Tibial nerve (tissue), 4 donors: ENCODE results near the gene KCTD16. TPM values are rescaled to one million over a fixed set of nuclear protein-coding genes. Genes with fewer than 3 reads are reported as not detected.

ENCODE experiments used
- DNase-seq, 2 donors: peaks; one replicate each; pipeline ENCODE4 v3.0.0-alpha.2; 2019; ENCODE audit warnings: low spot score in 2 of 2
- H3K27ac ChIP-seq, 4 donors: fragments of 200-600 bp; sonication (generic) in 3 of 4; one replicate each; pipeline ENCODE4 v1.5.1; 2017 to 2019; ENCODE audit warnings: mild to moderate bottlenecking in 1 of 4
- H3K27me3 ChIP-seq, 2 donors: fragments of 200-600 bp; sonication (generic) in 1 of 2; one replicate each; pipeline versions ENCODE4 v1.5.1 to v1.6.0; 2017 to 2019
- H3K36me3 ChIP-seq, 3 donors: fragments of 200-600 bp; sonication (generic); one replicate each; pipeline ENCODE4 v1.5.1; 2018 to 2019
- H3K4me1 ChIP-seq, 4 donors: fragments of 200-600 bp; sonication (generic) in 3 of 4; one replicate each; pipeline ENCODE4 v1.5.1; 2017 to 2019
- H3K4me3 ChIP-seq, 4 donors: fragments of 200-600 bp; sonication (generic) in 3 of 4; one replicate each; pipeline ENCODE4 v1.5.1; 2017 to 2019; ENCODE audit warnings: mild to moderate bottlenecking in 1 of 4, moderate library complexity in 1 of 4
- H3K9me3 ChIP-seq, 4 donors: fragments of 200-600 bp; sonication (generic) in 3 of 4; one replicate each; pipeline ENCODE4 v1.5.1; 2017 to 2019
- EP300 ChIP-seq, 2 donors: sonication (generic); formaldehyde crosslinking; IDR thresholded peaks; one replicate each; pipeline ENCODE4 v1.6.1; 2017; ENCODE audit warnings: antibody characterized with exemption in 2 of 2, mild to moderate bottlenecking in 1 of 2
- POLR2A ChIP-seq, 2 donors: fragments of 450-650 bp; IDR thresholded peaks; one replicate each; pipeline ENCODE4 v1.6.1; 2017; ENCODE audit warnings: antibody characterized with exemption in 2 of 2, mild to moderate bottlenecking in 2 of 2, moderate library complexity in 2 of 2
- WGBS, 2 donors: methylation state at CpG; one replicate each; pipeline ENCODE4 v1.1.5; 2018; 5-methylcytosine and 5-hydroxymethylcytosine counted together
- total RNA-seq, 4 donors: library from RNA; depleted of rRNA; stranded (reverse); fragments of >200 nt; gene quantifications; one replicate each; pipeline ENCODE4 v1.1.0, GENCODE V29; 2016
- TF ChIP-seq, protein P1 (sequence below), 5 experiments: fragments of 200-600 bp in 3 of 5; fragments of 450-650 bp in 2 of 5; sonication (generic) in 3 of 5; IDR thresholded peaks; one replicate each; pipeline ENCODE4 v1.5.1; 2016 to 2019; ENCODE audit warnings: antibody characterized with exemption in 5 of 5, mild to moderate bottlenecking in 3 of 5, moderate library complexity in 2 of 5

The KCTD16 gene
- total RNA-seq, 4 donors from 2014 or later, result under 0.01 to 0.44 (median 0.41) TPM

DNA sequence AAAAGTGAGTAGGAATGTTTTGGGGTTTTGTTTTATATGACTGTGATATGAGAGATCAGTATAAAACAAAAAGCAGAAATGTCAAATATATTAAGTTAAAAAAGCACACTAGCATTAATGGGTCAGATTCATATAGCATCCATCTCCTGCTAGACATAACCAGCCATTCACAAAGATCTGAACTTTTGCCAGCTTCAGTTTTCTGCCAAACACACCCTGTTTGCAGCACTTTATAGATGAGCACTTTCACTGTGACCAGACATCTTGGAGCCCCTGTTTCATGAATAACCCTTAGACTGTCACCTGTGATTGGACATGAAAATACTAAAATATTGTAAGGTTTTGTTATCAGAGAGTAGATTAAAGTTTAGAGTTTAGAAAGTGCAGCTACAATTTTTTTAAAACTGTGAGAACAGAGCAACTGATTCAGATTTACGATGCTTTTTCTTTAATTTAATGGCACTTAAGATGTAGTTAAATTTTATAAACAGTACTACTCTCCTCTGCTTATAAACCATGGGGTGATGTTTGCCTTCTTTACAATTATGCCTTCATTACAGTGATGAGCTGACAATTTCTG is 142.6 kb downstream of the KCTD16 start:
- no peaks in the 10 kb centered on the region for H3K36me3 ChIP-seq
- no peak overlapping the region for H3K27ac ChIP-seq
- WGBS, 2 donors, result 77 to 88% methylated on average over 1 of the region's 1 CpG
- DNase-seq, result no peak
- no peaks in the 10 kb centered on the region for H3K9me3 ChIP-seq
- no peak overlapping the region for H3K4me3 ChIP-seq
- no peaks in the 10 kb centered on the region for H3K4me1 ChIP-seq
- TF ChIP-seq POLR2A (IDR thresholded peaks at IDR 0.05) (no peak), EP300 (IDR thresholded peaks at IDR 0.05) (no peak)
- TF ChIP-seq, protein P1, sequence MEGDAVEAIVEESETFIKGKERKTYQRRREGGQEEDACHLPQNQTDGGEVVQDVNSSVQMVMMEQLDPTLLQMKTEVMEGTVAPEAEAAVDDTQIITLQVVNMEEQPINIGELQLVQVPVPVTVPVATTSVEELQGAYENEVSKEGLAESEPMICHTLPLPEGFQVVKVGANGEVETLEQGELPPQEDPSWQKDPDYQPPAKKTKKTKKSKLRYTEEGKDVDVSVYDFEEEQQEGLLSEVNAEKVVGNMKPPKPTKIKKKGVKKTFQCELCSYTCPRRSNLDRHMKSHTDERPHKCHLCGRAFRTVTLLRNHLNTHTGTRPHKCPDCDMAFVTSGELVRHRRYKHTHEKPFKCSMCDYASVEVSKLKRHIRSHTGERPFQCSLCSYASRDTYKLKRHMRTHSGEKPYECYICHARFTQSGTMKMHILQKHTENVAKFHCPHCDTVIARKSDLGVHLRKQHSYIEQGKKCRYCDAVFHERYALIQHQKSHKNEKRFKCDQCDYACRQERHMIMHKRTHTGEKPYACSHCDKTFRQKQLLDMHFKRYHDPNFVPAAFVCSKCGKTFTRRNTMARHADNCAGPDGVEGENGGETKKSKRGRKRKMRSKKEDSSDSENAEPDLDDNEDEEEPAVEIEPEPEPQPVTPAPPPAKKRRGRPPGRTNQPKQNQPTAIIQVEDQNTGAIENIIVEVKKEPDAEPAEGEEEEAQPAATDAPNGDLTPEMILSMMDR (IDR thresholded peaks at IDR 0.05), result no peak
- no peaks in the 10 kb centered on the region for H3K27me3 ChIP-seq

GRCh38 chr5:144315026-144315425 is 144.4 kb downstream of the KCTD16 start:
- WGBS, 2 donors, result 84 to 87% methylated on average over 4 of the region's 4 CpGs
- no peak overlapping the region for H3K27ac ChIP-seq
- TF ChIP-seq EP300 (IDR thresholded peaks at IDR 0.05), result no peak
- TF ChIP-seq, protein P1 (IDR thresholded peaks at IDR 0.05), result no peak
- TF ChIP-seq POLR2A (IDR thresholded peaks at IDR 0.05), result no peak
- H3K4me3 ChIP-seq, result no peak overlapping the region
- H3K36me3 ChIP-seq, result no peaks in the 10 kb centered on the region
- H3K9me3 ChIP-seq, result no peaks in the 10 kb centered on the region
- H3K27me3 ChIP-seq, result no peaks in the 10 kb centered on the region
- no peaks in the 10 kb centered on the region for H3K4me1 ChIP-seq
- no peak for DNase-seq

- H3K4me1 ChIP-seq, result no peaks in the 10 kb centered on the region
- H3K27me3 ChIP-seq, result no peaks in the 10 kb centered on the region
- H3K9me3 ChIP-seq, result no peaks in the 10 kb centered on the region
- H3K4me3 ChIP-seq, result no peak overlapping the region
- no peak overlapping the region for H3K27ac ChIP-seq
- 90 to 93% methylated on average over 12 of the region's 12 CpGs for WGBS, 2 donors
- no peaks in the 10 kb centered on the region for H3K36me3 ChIP-seq
- TF ChIP-seq POLR2A (IDR thresholded peaks at IDR 0.05) (no peak), EP300 (IDR thresholded peaks at IDR 0.05) (no peak)
- TF ChIP-seq, protein P1 (IDR thresholded peaks at IDR 0.05), result no peak
- no peak for DNase-seq
These were observed 145.4 kb downstream of the KCTD16 start for GRCh38 chr5:144315994-144316634.

- H3K27me3 ChIP-seq, result no peaks in the 10 kb centered on the region
- DNase-seq, result no peak
- H3K27ac ChIP-seq, result no peak overlapping the region
- no peaks in the 10 kb centered on the region for H3K36me3 ChIP-seq
- no peaks in the 10 kb centered on the region for H3K9me3 ChIP-seq
- TF ChIP-seq POLR2A (IDR thresholded peaks at IDR 0.05) (no peak), EP300 (IDR thresholded peaks at IDR 0.05) (no peak)
- TF ChIP-seq, protein P1 (IDR thresholded peaks at IDR 0.05), result no peak
- H3K4me1 ChIP-seq, result no peaks in the 10 kb centered on the region
- 67 to 75% methylated on average over 3 of the region's 3 CpGs for WGBS, 2 donors
- no peak overlapping the region for H3K4me3 ChIP-seq
These were observed 147.3 kb downstream of the KCTD16 start for GRCh38 chr5:144318011-144318410.

- DNase-seq, result no peak
- H3K27ac ChIP-seq, result no peak overlapping the region
- H3K4me3 ChIP-seq, result no peak overlapping the region
- no peaks in the 10 kb centered on the region for H3K27me3 ChIP-seq
- no peaks in the 10 kb centered on the region for H3K9me3 ChIP-seq
- no peaks in the 10 kb centered on the region for H3K4me1 ChIP-seq
- H3K36me3 ChIP-seq, result no peaks in the 10 kb centered on the region
- WGBS, 2 donors, result 57 to 68% methylated on average over 4 of the region's 4 CpGs
- TF ChIP-seq EP300 (IDR thresholded peaks at IDR 0.05), result no peak
- TF ChIP-seq POLR2A (IDR thresholded peaks at IDR 0.05), result no peak
- TF ChIP-seq, protein P1 (IDR thresholded peaks at IDR 0.05), result no peak
These were observed 147.8 kb downstream of the KCTD16 start for GRCh38 chr5:144318460-144318859.
